Inflammatory macrophage (primary cell): ENCODE data around the gene NXN.
A peak's percentile ranks its signal among the peaks of the same experiment; 100 is the strongest.
"Not testable (repeated sequence)": the region's sequence is repeated elsewhere in the genome, so short reads cannot be mapped to it uniquely, and the experiment has no call there.

Experiments
- DNase-seq, 2 donors: peaks; one replicate each; pipeline ENCODE4 v3.0.0-alpha.2; 2020 to 2022

NXN gene

GRCh38 chr17:978103-979093 is 1.2 kb downstream of the NXN start:
- no peak for DNase-seq

GRCh38 chr17:977166-977565 is 2.4 kb downstream of the NXN start:
- no peak for DNase-seq

DNA sequence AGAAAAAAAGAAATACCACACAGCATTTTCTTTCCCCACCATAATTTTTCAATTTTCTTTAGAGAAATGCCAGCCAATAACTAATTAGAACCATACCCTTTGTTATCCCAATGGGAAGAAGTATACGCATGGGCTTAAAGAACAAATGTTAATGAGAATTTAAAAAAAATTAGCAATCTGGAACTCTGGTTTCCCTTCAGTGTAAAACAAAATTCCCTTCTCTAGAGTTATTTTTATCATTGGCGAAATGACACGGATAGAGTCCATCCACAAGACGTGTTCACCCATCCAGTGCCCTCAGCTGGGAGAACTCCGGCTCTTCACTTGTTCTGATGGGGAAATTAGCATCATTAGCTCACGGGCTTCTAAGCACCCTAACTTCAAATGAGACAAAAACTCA is 3.3 kb downstream of the NXN start:
- DNase-seq: no peak

DNA sequence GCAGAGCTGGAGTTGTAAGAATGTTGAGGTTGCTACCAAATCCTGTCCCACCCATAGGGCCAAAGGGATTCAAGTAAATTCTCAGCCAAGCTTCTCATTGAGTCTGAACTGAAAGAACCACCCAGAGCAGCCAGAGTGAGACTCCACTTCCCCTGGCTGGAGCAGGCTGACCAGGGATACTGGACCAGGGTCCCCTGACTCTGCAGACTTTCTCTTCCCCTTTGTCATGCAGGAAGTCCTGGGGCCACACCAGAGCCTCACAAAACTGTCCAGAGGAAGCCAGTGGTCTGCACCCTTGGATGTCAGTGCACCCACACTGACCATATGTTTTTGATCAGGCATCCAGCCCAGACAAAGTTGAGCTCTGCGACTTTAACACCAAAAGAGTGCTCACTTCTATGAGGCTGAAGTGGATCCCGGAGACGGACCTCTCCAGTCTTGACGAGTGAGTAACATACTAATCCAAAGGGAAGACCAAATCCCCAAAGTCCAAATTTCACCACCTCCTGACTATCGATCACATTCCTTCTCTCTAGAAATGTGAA is 4.1 kb downstream of the NXN start:
- peak; percentile 43 to 48 for DNase-seq

DNA sequence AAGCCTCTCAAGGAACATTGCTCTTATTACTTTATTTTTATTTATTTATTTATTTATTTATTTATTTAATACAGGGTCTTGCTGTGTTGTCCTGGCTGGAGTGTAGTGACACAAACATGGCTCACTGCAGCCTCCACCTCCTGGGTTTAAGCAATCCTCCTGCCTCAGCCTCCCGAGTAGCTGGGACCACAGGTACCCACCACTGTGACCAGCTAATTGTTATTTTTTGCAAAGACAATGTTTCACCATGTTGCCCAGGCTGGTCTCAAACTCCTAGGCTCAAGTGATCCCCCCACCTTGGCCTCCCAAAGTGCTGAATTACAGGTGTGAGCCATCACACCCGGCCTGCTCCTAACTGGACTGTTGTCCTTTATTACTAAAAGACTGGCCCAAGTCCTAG is 4.8 kb downstream of the NXN start:
- DNase-seq: not testable (repeated sequence)

- no peak for DNase-seq
Measured at GRCh38 chr17:973053-973452, 6.5 kb downstream of the NXN start.

DNA sequence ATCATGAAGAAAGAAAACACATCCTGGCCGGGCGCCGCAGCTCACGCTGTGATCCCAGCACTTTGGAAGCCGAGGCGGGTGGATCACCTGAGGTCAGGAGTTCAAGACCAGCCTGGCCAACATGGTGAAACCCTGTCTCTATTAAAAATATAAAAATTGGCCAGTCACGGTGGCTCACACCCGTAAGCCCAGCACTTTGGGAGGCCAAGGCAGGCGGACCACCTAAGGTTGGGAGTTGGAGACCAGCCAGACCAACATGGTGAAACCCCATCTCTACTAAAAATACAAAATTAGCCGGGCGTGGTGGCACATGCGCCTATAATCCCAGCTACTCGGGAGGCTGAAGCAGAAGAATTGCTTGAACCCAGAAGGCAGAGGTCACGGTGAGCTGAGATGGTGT is 7.7 kb downstream of the NXN start:
- not testable (repeated sequence) for DNase-seq

GRCh38 chr17:970364-970763 is 9.2 kb downstream of the NXN start:
- DNase-seq: no peak

GRCh38 chr17:969811-970355 is 9.7 kb downstream of the NXN start:
- no peak for DNase-seq

DNA sequence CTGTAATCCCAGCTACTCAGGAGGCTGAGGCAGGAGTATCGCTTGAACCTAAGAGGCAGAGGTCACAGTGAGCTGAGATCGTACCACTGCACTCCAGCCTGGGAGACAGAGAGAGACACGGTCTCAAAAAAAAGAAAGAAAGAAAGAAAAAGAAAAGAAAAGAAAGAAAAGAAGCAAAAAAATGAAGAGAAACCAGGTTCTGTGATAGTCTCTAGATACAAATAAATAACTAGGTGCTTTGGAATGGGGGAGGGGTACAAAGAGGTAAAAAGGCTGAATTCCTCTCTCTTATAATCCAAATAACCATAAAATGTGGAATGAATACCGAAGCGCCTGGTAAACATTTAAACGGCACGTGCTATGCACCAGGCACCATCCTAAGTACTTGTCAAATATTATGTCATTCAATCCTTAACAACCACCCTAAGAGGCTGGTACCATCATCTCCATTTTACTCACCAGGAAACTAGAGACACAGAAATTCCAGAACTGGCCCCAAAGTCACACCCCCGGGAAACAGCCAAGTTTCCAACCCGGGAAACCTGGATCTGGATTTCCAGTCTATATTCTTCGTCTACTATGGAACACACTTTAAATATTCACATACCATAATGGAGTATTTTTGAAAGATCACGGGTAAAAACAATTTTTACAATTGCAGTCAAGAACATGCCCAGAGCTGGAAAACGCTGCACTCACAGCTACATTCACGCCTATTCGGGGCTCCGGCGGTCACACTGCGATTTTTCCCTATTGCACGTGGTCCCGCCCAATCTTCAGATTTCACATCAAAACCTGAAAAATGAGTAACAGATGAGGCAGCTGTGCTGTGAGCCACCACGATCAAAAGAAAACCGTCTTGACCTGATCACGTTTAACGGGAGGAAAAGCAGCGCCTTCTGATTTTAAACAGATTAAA is 10.5 kb downstream of the NXN start:
- DNase-seq: no peak

DNA sequence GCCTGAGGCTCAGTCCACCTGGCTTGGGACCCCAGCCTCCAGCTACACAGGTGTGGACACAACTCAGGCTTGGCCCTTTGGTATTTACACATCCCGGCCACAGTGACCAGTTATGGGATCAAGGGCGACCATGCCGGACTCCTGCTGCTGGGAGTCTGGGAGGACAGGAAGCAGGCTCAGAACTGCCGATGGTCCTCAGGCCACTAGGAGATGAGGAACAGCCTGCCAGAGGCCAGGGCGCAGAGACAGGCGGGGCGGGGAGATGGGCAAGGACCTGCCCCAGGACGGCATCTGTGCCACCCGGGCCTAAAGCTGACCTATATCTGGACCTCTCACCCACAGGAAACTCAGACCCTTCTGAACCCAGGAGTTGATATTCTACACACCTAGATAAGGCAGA is 12.5 kb downstream of the NXN start:
- no peak for DNase-seq

DNA sequence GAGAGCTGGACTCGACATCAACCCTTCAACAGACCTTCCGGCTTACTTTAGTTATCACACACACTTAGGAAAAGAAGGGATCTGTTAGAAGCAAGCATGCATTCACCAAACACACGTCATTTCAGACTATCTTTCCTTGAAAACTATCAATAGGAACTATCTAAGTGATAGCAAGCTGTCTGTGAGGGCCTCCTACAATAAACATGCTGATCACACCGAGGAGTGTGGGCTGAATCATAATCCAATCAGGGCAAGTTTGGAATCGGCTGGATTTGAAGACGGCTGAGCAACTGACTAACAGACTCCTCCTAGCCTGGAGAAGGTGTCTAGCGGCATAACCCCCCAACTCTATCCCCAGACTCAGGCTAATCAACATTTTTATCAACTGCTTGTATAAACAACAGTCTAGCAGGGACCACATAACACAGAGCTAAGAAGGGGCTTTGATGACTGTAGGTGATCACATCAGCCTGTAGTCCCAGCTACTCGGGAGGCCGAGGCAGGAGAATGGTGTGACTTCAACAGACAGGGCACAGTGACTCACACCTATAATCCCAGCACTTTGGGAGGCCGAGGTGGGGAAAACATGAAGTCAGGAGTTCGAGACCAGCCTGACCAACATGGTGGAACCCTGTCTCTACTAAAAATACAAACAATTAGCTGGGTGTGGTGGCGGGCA is 14.1 kb downstream of the NXN start:
- DNase-seq: no peak

DNA sequence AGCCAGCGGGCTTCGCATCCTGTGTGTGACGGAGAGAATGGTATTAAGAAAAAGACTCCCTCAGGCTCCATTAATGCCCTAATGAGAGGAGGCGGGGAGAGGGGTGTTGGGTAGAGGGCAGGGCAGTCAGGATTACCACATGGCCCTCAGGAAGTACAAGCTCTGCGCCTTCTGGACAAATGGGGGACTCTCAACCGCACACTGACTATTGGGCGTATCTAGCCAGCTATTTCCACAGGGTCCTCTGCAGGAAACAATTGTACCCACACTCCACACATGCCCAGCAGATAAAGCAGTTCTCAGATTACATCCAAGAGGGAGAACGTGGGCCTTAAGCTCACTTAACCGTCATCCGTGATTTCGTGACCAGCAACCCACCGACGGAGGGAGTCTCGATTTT is 14.7 kb downstream of the NXN start:
- DNase-seq: no peak

DNA sequence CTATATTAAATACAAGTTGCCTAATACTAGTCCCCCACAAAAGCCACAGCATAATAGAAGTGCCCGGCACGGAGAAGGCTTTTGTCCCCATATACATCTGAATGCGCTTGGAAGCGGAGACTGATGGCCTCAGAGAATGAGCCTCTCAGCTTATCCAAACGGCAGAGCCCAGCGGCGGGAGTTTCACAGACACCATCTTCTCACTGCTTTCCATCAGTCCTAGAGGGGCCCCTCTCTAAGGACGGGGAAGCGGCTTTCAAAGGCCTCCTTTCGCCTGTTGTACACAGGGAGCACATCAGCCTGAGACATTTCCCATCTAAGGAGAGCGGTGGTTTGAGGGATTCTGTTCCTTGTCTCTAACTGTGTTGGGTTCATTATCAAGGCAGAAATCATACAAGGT is 16.9 kb downstream of the NXN start:
- DNase-seq: no peak

GRCh38 chr17:962166-962565 is 17.4 kb downstream of the NXN start:
- no peak for DNase-seq

DNA sequence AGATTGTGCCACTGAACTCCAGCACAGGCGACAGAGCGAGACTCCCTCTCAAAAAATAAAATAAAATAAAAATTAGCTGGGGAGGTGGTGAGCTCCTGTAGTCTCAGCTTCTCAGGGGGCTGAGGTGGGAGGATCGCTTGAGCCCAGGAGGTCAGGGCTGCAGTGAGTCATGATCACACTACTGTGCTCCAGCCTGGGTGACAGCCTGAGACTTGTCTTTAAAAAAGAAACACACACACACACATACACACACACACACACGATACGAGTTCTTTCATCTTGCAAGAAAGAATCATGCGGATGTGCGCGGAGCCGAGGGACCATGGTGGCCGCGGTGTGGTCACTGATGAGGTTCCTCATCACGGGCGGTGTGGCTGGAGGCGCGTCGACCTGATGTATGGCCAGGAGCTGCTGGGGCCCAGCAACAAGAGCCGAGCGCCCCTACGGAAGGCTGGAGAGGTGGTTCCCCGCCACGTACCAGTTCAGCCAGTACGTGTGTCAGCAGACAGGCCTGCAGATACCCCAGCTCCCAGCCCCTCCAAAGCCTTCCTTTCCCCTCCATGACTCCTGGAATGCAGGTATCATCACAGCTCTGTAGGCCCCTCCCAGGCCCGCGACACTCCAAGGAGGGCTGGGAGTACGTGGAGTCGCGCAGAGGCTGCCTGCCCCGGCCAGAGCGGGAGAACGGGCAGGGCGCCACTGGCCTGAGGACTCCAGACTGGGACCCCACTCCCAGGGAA is 20.7 kb downstream of the NXN start:
- DNase-seq: no peak

GRCh38 chr17:957856-958421 is 21.6 kb downstream of the NXN start:
- DNase-seq: no peak

GRCh38 chr17:956905-957304 is 22.7 kb downstream of the NXN start:
- no peak for DNase-seq

DNA sequence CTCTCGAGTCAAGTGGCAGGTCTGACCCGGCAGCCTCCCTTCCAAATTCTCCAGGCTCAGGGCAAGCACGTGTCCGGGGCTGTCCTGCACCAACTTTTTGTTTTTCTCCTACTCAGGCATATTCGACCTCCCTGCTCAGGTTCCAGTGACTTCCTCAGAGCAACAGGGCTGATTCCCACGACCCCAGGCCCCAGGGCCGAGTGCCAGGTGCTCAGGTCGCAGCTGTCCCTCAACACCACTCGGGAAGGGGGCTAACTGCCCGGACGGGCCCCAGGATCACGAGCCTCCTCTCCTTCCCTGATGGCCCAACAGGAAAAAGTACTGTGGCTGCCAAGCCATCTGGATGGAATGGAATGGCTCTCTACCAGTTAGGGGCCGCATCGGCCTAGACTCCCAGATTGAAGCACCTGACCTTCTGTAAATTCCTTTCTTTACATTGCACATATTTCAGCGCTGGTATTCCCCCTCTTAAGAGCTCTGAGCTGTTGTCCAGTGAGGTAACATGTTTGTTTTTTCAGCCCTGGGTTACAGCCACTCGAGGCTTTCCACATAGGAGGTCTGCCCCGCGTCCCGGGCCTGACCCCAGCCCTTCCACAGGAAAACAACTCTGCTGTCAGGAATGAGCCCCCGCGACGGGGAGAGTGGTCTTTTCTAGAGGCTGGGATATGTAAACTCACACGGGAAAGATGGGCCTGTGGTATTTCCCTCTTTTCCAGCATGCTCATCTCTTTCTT is 25.0 kb downstream of the NXN start:
- DNase-seq: no peak

DNA sequence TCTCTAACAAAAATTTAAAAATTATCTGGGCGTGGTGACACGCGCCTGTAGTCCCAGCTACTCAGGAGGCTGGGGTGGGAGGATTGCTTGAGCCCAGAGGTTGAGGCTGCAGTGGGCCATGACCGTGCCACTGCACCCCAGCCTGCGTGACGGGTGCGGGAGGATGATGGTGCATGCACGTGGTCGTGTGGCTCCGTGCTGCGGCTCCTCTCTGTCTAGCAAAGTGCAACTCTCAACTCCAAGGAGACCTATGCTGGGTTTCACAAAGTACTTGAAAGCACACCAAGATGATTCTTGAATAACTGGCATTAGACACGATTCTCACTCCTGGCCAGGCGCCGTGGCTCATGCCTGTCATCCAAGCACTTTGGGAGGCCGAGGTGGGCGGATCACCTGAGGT is 25.8 kb downstream of the NXN start:
- DNase-seq: no peak
